OCI-LY1 (cell line): ENCODE data around the gene PCCB.

Experiments used
- EZH2 ChIP-seq: fragments of 200-600 bp; sonication (generic), shearing (Covaris generic); IDR thresholded peaks from 2 replicates; pipeline ENCODE4 v1.8.0; 2017; ENCODE audit warnings: borderline replicate concordance, mixed run types, mild to moderate bottlenecking, antibody characterized with exemption, low read length, moderate library complexity, mixed read lengths
- TF ChIP-seq, protein P1 (sequence below): fragments of 200-600 bp; sonication (generic), shearing (Covaris generic); IDR thresholded peaks from 2 replicates; pipeline ENCODE4 v1.5.1; 2017; ENCODE audit warnings: mild to moderate bottlenecking, antibody characterized with exemption, low read length, moderate library complexity, mixed read lengths

GRCh38 chr3:136311261-136311660 is 61.1 kb downstream of the PCCB start:
- TF ChIP-seq, protein P1, sequence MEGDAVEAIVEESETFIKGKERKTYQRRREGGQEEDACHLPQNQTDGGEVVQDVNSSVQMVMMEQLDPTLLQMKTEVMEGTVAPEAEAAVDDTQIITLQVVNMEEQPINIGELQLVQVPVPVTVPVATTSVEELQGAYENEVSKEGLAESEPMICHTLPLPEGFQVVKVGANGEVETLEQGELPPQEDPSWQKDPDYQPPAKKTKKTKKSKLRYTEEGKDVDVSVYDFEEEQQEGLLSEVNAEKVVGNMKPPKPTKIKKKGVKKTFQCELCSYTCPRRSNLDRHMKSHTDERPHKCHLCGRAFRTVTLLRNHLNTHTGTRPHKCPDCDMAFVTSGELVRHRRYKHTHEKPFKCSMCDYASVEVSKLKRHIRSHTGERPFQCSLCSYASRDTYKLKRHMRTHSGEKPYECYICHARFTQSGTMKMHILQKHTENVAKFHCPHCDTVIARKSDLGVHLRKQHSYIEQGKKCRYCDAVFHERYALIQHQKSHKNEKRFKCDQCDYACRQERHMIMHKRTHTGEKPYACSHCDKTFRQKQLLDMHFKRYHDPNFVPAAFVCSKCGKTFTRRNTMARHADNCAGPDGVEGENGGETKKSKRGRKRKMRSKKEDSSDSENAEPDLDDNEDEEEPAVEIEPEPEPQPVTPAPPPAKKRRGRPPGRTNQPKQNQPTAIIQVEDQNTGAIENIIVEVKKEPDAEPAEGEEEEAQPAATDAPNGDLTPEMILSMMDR = no peak
- no peak for TF ChIP-seq EZH2
